Keratinocyte (primary cell): ENCODE measurements around the gene RSAD1. TPM values are rescaled to one million over a fixed set of nuclear protein-coding genes. Genes with fewer than 3 reads are reported as not detected.
"Not testable (repeated sequence)": the region's sequence is repeated elsewhere in the genome, so short reads cannot be mapped to it uniquely, and the experiment has no call there.

ENCODE experiments used
- DNase-seq: peaks from one replicate; pipeline ENCODE4 v3.0.0-alpha.2; 2011; ENCODE audit warnings: low read depth, missing footprints, low spot score
- FAIRE-seq: peaks from 2 replicates; lab custom pipeline; 2011; peaks lifted over from hg19 to GRCh38; lab: Jason Lieb, UNC
- H2AFZ ChIP-seq: 2 replicates; pipeline ENCODE4 v1.6.0; 2012; ENCODE audit warnings: low read length, control low read depth, inconsistent platforms; ENCODE audit not compliant: control insufficient read depth
- H3K27ac ChIP-seq: 2 replicates; pipeline ENCODE4 v1.5.1; 2011; ENCODE audit warnings: low read length; ENCODE audit not compliant: control insufficient read depth, insufficient read depth
- H3K27me3 ChIP-seq: 3 replicates; pipeline ENCODE4 v1.6.0; 2011; ENCODE audit warnings: low read length; ENCODE audit not compliant: control insufficient read depth, insufficient read depth; ENCODE audit errors: extremely low read depth
- H3K36me3 ChIP-seq, 2 experiments: 2 replicates in 1 of 2; 3 replicates in 1 of 2; pipeline ENCODE4 v1.5.1; 2011; ENCODE audit warnings: low read length in 2 of 2, mild to moderate bottlenecking in 1 of 2; ENCODE audit not compliant: control insufficient read depth in 2 of 2, insufficient read depth in 2 of 2; ENCODE audit errors: extremely low read depth in 1 of 2
- H3K4me1 ChIP-seq: 3 replicates; pipeline ENCODE4 v1.5.1; 2011; ENCODE audit warnings: low read length; ENCODE audit not compliant: control insufficient read depth, insufficient read depth; ENCODE audit errors: extremely low read depth
- H3K4me2 ChIP-seq: 3 replicates; pipeline ENCODE4 v1.6.0; 2011; ENCODE audit warnings: low read depth, low read length; ENCODE audit not compliant: control insufficient read depth, insufficient read depth; ENCODE audit errors: extremely low read depth
- H3K4me3 ChIP-seq, 3 experiments: fragments of 200-600 bp in 1 of 3; sonication (generic) in 1 of 3; 2 replicates in 2 of 3; 3 replicates in 1 of 3; pipeline ENCODE4 v1.5.1; 2011 to 2016; ENCODE audit warnings: low read length in 3 of 3, mild to moderate bottlenecking in 3 of 3, control low read depth in 2 of 3, inconsistent platforms in 1 of 3, low read depth in 1 of 3, mixed read lengths in 1 of 3, mixed run types in 1 of 3, moderate library complexity in 1 of 3; ENCODE audit not compliant: control insufficient read depth in 2 of 3, insufficient read depth in 2 of 3; ENCODE audit errors: extremely low read depth in 1 of 3
- H3K79me2 ChIP-seq: 2 replicates; pipeline ENCODE4 v1.6.0; 2012; ENCODE audit warnings: low read length; ENCODE audit not compliant: control insufficient read depth, insufficient read depth
- H3K9ac ChIP-seq: 3 replicates; pipeline ENCODE4 v1.6.0; 2011; ENCODE audit warnings: low read length; ENCODE audit not compliant: control insufficient read depth, insufficient read depth; ENCODE audit errors: extremely low read depth
- H3K9me1 ChIP-seq: 3 replicates; pipeline ENCODE4 v1.6.0; 2011; ENCODE audit warnings: low read length; ENCODE audit not compliant: control insufficient read depth, insufficient read depth; ENCODE audit errors: extremely low read depth
- H3K9me3 ChIP-seq: 2 replicates; pipeline ENCODE4 v1.5.1; 2012; ENCODE audit warnings: low read depth, low read length; ENCODE audit not compliant: control insufficient read depth
- H4K20me1 ChIP-seq: 3 replicates; pipeline ENCODE4 v1.6.0; 2011; ENCODE audit warnings: low read length; ENCODE audit not compliant: control insufficient read depth, insufficient read depth; ENCODE audit errors: extremely low read depth
- CTCF ChIP-seq, 3 experiments: IDR thresholded peaks in 1 of 3; conservative IDR thresholded peaks in 1 of 3; optimal IDR thresholded peaks in 1 of 3; 2 replicates in 2 of 3; 3 replicates in 1 of 3; pipeline versions ENCODE3 to v1.5.1; 2011; ENCODE audit warnings: low read length in 3 of 3, mild to moderate bottlenecking in 3 of 3, moderate library complexity in 2 of 3, control low read depth in 1 of 3, inconsistent platforms in 1 of 3; ENCODE audit not compliant: insufficient read depth in 2 of 3; ENCODE audit errors: extremely low read depth in 1 of 3
- EZH2 ChIP-seq: IDR thresholded peaks from one replicate; pipeline ENCODE4 v1.6.1; 2012; ENCODE audit warnings: inconsistent platforms, mild to moderate bottlenecking, low read length, moderate library complexity
- dilution Hi-C: fragments of 300-500 bp; cut with MboI; formaldehyde crosslinking; loops from one replicate; pipeline ENCODE4 v1.7.0; 2020; ENCODE audit warnings: low sequenced_read_pairs; ENCODE audit not compliant: extremely low pct_ligation_motif_present
- polyA plus RNA-seq, 5 experiments: library from polyadenylated mRNA; depleted of rRNA in 3 of 5; stranded (reverse) in 3 of 5; stranded (forward) in 1 of 5; unstranded in 1 of 5; fragments of >200 nt; gene quantifications; 1 replicate in 1 of 5; 2 replicates in 3 of 5; 3 replicates in 1 of 5; pipeline versions ENCODE4 v1.2.1 to v1.2.3, GENCODE V29; 2011 to 2012; ENCODE audit warnings: missing spikeins in 2 of 5, low read depth in 1 of 5, low replicate concordance in 1 of 5

RSAD1 gene
- polyA plus RNA-seq, 1 donor (not counting 4 experiments of a cell fraction or from before 2014, with no cell fraction given) = 28.2 TPM

- Histone ChIP-seq H3K4me2 (no peak overlapping the region), H3K4me3 (no peak overlapping the region), H3K9me1 (no peaks in the 10 kb centered on the region), H3K27ac (no peak overlapping the region), H4K20me1 (no peaks in the 10 kb centered on the region), H3K4me1 (peaks cover 9% of the 10 kb centered on the region), H3K9ac (no peak overlapping the region), H3K79me2 (no peaks in the 10 kb centered on the region), H3K36me3 (peaks cover 2 to 25% of the 10 kb centered on the region in 2 experiments), H3K27me3 (peaks cover 30% of the 10 kb centered on the region), H3K9me3 (no peaks in the 10 kb centered on the region), H2AFZ (no peak overlapping the region)
- FAIRE-seq (no peak), DNase-seq (no peak)
- dilution Hi-C loops = no loop called here
- no peak for TF ChIP-seq CTCF (optimal IDR thresholded peaks at IDR 0.05 in 1 of 3, IDR thresholded peaks at IDR 0.05 in 1 of 3, conservative IDR thresholded peaks at IDR 0.05 in 1 of 3; ENCODE audit: extremely low read depth in 1 of 3, insufficient read depth in 2 of 3, low read length in 3 of 3)
- no peak for TF ChIP-seq EZH2
Measured at GRCh38 chr17:50471009-50471905, 7.4 kb upstream of the RSAD1 start.

- Histone ChIP-seq H3K4me1 (peaks cover 2% of the 10 kb centered on the region), H2AFZ (no peak overlapping the region), H3K4me2 (no peak overlapping the region), H4K20me1 (no peaks in the 10 kb centered on the region), H3K4me3 (no peak overlapping the region), H3K27me3 (peaks cover 29% of the 10 kb centered on the region), H3K36me3 (peaks cover 2 to 25% of the 10 kb centered on the region in 2 experiments), H3K9me1 (no peaks in the 10 kb centered on the region), H3K9ac (no peak overlapping the region), H3K27ac (no peak overlapping the region), H3K79me2 (no peaks in the 10 kb centered on the region), H3K9me3 (no peaks in the 10 kb centered on the region)
- no peak for FAIRE-seq
- dilution Hi-C loops = no loop called here
- no peak for DNase-seq
- TF ChIP-seq EZH2 (no peak), CTCF (optimal IDR thresholded peaks at IDR 0.05 in 1 of 3, IDR thresholded peaks at IDR 0.05 in 1 of 3, conservative IDR thresholded peaks at IDR 0.05 in 1 of 3; ENCODE audit: extremely low read depth in 1 of 3, insufficient read depth in 2 of 3, low read length in 3 of 3) (no peak)
Measured at GRCh38 chr17:50472286-50472685, 6.4 kb upstream of the RSAD1 start.

GRCh38 chr17:50472761-50473161 lies 5.9 kb upstream of the RSAD1 start:
- H3K4me3 ChIP-seq, H3K9me1 ChIP-seq, H3K4me1 ChIP-seq, dilution Hi-C loops, H3K79me2 ChIP-seq, H3K9me3 ChIP-seq, FAIRE-seq, H3K27ac ChIP-seq, H3K9ac ChIP-seq, H2AFZ ChIP-seq, DNase-seq, H3K4me2 ChIP-seq, H4K20me1 ChIP-seq: not testable (repeated sequence)
- Histone ChIP-seq H3K27me3 (peaks cover 24% of the 10 kb centered on the region), H3K36me3 (peaks cover 2 to 25% of the 10 kb centered on the region in 2 experiments)
